Activated CD4-positive, alpha-beta T cell treated with anti-CD3 and anti-CD28 coated beads for 24 hours (primary cell): ENCODE data around the gene MPV17L.
"Not testable (repeated sequence)": the region's sequence is repeated elsewhere in the genome, so short reads cannot be mapped to it uniquely, and the experiment has no call there.

Experiments used
- DNase-seq, 2 donors: peaks; one replicate each; pipeline ENCODE4 v3.0.0-alpha.2; 2020; ENCODE audit warnings: low read depth in 2 of 2

Gene MPV17L

GRCh38 chr16:15395631-15396508 lies at the start of gene MPV17L:
Gene MPV17L (plus strand): TSS chr16:15395754. CDS start chr16:15395898, 144 bp downstream.
- DNase-seq, result not testable (repeated sequence)

GRCh38 chr16:15348721-15349120 lies 46.8 kb upstream of the MPV17L start:
- DNase-seq, result not testable (repeated sequence)

- not testable (repeated sequence) for DNase-seq
Measured at GRCh38 chr16:15351251-15351650, 44.3 kb upstream of the MPV17L start.

- not testable (repeated sequence) for DNase-seq
Measured at GRCh38 chr16:15351745-15352144, 43.8 kb upstream of the MPV17L start.

- not testable (repeated sequence) for DNase-seq
Measured at GRCh38 chr16:15352852-15353251, 42.7 kb upstream of the MPV17L start.

- DNase-seq, result not testable (repeated sequence)
Measured at GRCh38 chr16:15354846-15355245, 40.7 kb upstream of the MPV17L start.

GRCh38 chr16:15357495-15357894 lies 38.1 kb upstream of the MPV17L start:
- not testable (repeated sequence) for DNase-seq

- not testable (repeated sequence) for DNase-seq
Measured at GRCh38 chr16:15378194-15378593, 17.4 kb upstream of the MPV17L start, which contains the start of gene NPIPA5. Gene NPIPA5 (minus strand): TSS chr16:15378294. CDS start chr16:15378294, 0 bp downstream.

- DNase-seq, result not testable (repeated sequence)
Measured at GRCh38 chr16:15382810-15383209, 12.7 kb upstream of the MPV17L start.

GRCh38 chr16:15388060-15388459 lies 7.5 kb upstream of the MPV17L start:
- DNase-seq, result not testable (repeated sequence)

GRCh38 chr16:15389916-15390315 lies 5.6 kb upstream of the MPV17L start:
- DNase-seq, result not testable (repeated sequence)

- DNase-seq, result not testable (repeated sequence)
Measured at GRCh38 chr16:15393025-15393424, 2.5 kb upstream of the MPV17L start.

GRCh38 chr16:15396509-15396829 lies 915 bp downstream of the MPV17L start:
- not testable (repeated sequence) for DNase-seq

- no peak for DNase-seq
Measured at GRCh38 chr16:15396948-15397594, 1.5 kb downstream of the MPV17L start.

GRCh38 chr16:15398618-15399316 lies 3.2 kb downstream of the MPV17L start:
- no peak for DNase-seq

- DNase-seq, result no peak
Measured at GRCh38 chr16:15399317-15399716, 3.8 kb downstream of the MPV17L start.

GRCh38 chr16:15400314-15400713 lies 4.8 kb downstream of the MPV17L start:
- not testable (repeated sequence) for DNase-seq

GRCh38 chr16:15401972-15402371 lies 6.4 kb downstream of the MPV17L start:
- no peak for DNase-seq

GRCh38 chr16:15403392-15403995 lies 7.9 kb downstream of the MPV17L start:
- DNase-seq, result no peak

GRCh38 chr16:15404091-15404490 lies 8.5 kb downstream of the MPV17L start:
- DNase-seq, result not testable (repeated sequence)

GRCh38 chr16:15404792-15405191 lies 9.2 kb downstream of the MPV17L start:
- no peak for DNase-seq

GRCh38 chr16:15407756-15408155 lies 12.2 kb downstream of the MPV17L start:
- DNase-seq, result not testable (repeated sequence)
